ENCODE data around the gene THSD8.
"Not testable (repeated sequence)": the region's sequence is repeated elsewhere in the genome, so short reads cannot be mapped to it uniquely, and the experiment has no call there.

The THSD8 gene

GRCh38 chr19:12792853-12793289, 9.0 kb upstream of the THSD8 start:
- no peak for DNase-seq

GRCh38 chr19:12793290-12794195, 8.3 kb upstream of the THSD8 start:
- peak; percentile 95 for DNase-seq

- DNase-seq: peak; percentile 50
These were observed 7.5 kb upstream of the THSD8 start for GRCh38 chr19:12794196-12794941.

GRCh38 chr19:12794971-12795381, 6.9 kb upstream of the THSD8 start:
- no peak for DNase-seq

GRCh38 chr19:12796146-12797071, 5.5 kb upstream of the THSD8 start:
- peak; percentile 86 for DNase-seq

- no peak for DNase-seq
These were observed 4.7 kb upstream of the THSD8 start for GRCh38 chr19:12797141-12797587.

- not testable (repeated sequence) for DNase-seq
These were observed 4.3 kb upstream of the THSD8 start for GRCh38 chr19:12797607-12798006.

GRCh38 chr19:12799742-12800465, 2.0 kb upstream of the THSD8 start:
- no peak for DNase-seq

- no peak for DNase-seq
These were observed 1.5 kb upstream of the THSD8 start for GRCh38 chr19:12800466-12800770.

- DNase-seq: peak; percentile 58
These were observed 875 bp upstream of the THSD8 start for GRCh38 chr19:12800923-12801465.

- no peak for DNase-seq
These were observed 618 bp downstream of the THSD8 start for GRCh38 chr19:12802267-12803106.

GRCh38 chr19:12804051-12804450, 2.2 kb downstream of the THSD8 start:
- no peak for DNase-seq

GRCh38 chr19:12806242-12807081, 4.6 kb downstream of the THSD8 start, which contains the start of gene RNASEH2A:
Gene RNASEH2A (plus strand): TSS chr19:12806584. CDS start chr19:12806674, 90 bp downstream.
- DNase-seq: peak; percentile 95

- DNase-seq: no peak
These were observed 13.2 kb downstream of the THSD8 start for GRCh38 chr19:12815088-12815487.

- DNase-seq: not testable (repeated sequence)
These were observed 15.3 kb downstream of the THSD8 start for GRCh38 chr19:12817188-12817587.

- DNase-seq: not testable (repeated sequence)
These were observed 15.9 kb downstream of the THSD8 start for GRCh38 chr19:12817810-12818209.

GRCh38 chr19:12821761-12822160, 19.9 kb downstream of the THSD8 start:
- DNase-seq: peak; percentile 29

- DNase-seq: peak; percentile 72
These were observed 23.6 kb downstream of the THSD8 start for GRCh38 chr19:12825254-12826131.

GRCh38 chr19:12828494-12828893, 26.6 kb downstream of the THSD8 start:
- peak; percentile 73 for DNase-seq

Measured in DMS53 (cell line).